HEK293T (cell line): ENCODE results near the gene INVS.
"Not testable (repeated sequence)": the region's sequence is repeated elsewhere in the genome, so short reads cannot be mapped to it uniquely, and the experiment has no call there.

ENCODE experiments used
- ARNT ChIP-seq: fragments of 450-650 bp; IDR thresholded peaks from 2 replicates; pipeline ENCODE4 v1.6.1; 2017; ENCODE audit warnings: mild to moderate bottlenecking
- BHLHE40 ChIP-seq: fragments of 450-650 bp; IDR thresholded peaks from 2 replicates; pipeline ENCODE4 v1.6.1; 2016; ENCODE audit warnings: mild to moderate bottlenecking, moderate library complexity, borderline replicate concordance
- FOXA1 ChIP-seq: fragments of 450-650 bp; IDR thresholded peaks from 2 replicates; pipeline ENCODE4 v1.6.1; 2016; ENCODE audit warnings: mild to moderate bottlenecking
- FOXK2 ChIP-seq: fragments of 450-650 bp; IDR thresholded peaks from 2 replicates; pipeline ENCODE4 v1.6.1; 2016; ENCODE audit warnings: mild to moderate bottlenecking
- FOXM1 ChIP-seq: fragments of 450-650 bp; IDR thresholded peaks from 2 replicates; pipeline ENCODE4 v1.6.1; 2017; ENCODE audit warnings: mild to moderate bottlenecking, borderline replicate concordance
- LEF1 ChIP-seq: fragments of 450-650 bp; IDR thresholded peaks from 2 replicates; pipeline ENCODE4 v1.6.1; 2017; ENCODE audit warnings: mild to moderate bottlenecking, borderline replicate concordance
- SP1 ChIP-seq: fragments of 450-650 bp; IDR thresholded peaks from 2 replicates; pipeline ENCODE4 v1.6.1; 2017
- SUZ12 ChIP-seq: fragments of 450-650 bp; IDR thresholded peaks from 2 replicates; pipeline ENCODE4 v1.6.1; 2016; ENCODE audit warnings: mild to moderate bottlenecking
- TARDBP ChIP-seq: fragments of 450-650 bp; IDR thresholded peaks from 2 replicates; pipeline ENCODE4 v1.6.1; 2016

DNA sequence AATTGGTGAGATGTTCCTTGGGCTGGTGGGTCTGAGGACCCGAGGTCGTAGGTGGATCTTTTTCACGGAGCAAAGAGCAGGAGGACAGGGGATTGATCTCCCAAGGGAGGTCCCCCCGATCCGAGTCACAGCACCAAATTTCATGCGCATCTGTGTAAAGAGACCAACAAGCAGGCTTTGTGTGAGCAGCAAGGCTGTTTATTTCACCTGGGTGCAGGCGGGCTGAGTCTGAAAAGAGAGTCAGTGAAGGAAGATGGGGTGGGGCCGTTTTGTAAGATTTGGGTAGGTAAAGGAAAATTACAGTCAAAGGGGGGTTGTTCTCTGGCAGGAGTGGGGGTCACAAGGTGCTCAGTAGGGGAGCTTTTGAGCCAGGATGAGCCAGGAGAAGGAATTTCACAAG lies 46.9 kb downstream of the INVS start:
- not testable (repeated sequence) for TF ChIP-seq SP1, SUZ12, FOXK2, FOXM1, TARDBP, FOXA1, BHLHE40, LEF1, ARNT
